Uterus (tissue), 4 donors: Measurements from ENCODE around the gene GAD1. TPM values are rescaled to one million over a fixed set of nuclear protein-coding genes. Genes with fewer than 3 reads are reported as not detected.

Experiments
- DNase-seq, 2 donors: peaks; one replicate each; pipeline ENCODE4 v3.0.0-alpha.2; 2019 to 2020
- H3K27ac ChIP-seq, 2 donors: fragments of 200-600 bp; sonication (generic); 1 replicate in 1 of 2; 2 replicates in 1 of 2; pipeline ENCODE4 v1.5.1; 2016 to 2018
- H3K27me3 ChIP-seq, 2 donors: fragments of 200-600 bp; sonication (generic); one replicate each; pipeline ENCODE4 v1.5.1; 2018 to 2019; ENCODE audit warnings: control low read depth in 1 of 2
- H3K36me3 ChIP-seq, 2 donors: fragments of 200-600 bp; sonication (generic); one replicate each; pipeline ENCODE4 v1.5.1; 2019; ENCODE audit warnings: control low read depth in 1 of 2
- H3K4me1 ChIP-seq, 2 donors: fragments of 200-600 bp; sonication (generic); one replicate each; pipeline ENCODE4 v1.5.1; 2018 to 2019; ENCODE audit warnings: control low read depth in 1 of 2
- H3K4me3 ChIP-seq, 2 donors: fragments of 200-600 bp; sonication (generic); 1 replicate in 1 of 2; 2 replicates in 1 of 2; pipeline ENCODE4 v1.5.1; 2018 to 2019; ENCODE audit warnings: mild to moderate bottlenecking in 1 of 2
- H3K9me3 ChIP-seq, 2 donors: fragments of 200-600 bp; sonication (generic); one replicate each; pipeline ENCODE4 v1.5.1; 2019; ENCODE audit warnings: control low read depth in 1 of 2
- POLR2A ChIP-seq, 2 donors: fragments of 450-650 bp; IDR thresholded peaks; one replicate each; pipeline ENCODE4 v1.6.1; 2016; ENCODE audit warnings: antibody characterized with exemption in 2 of 2, mild to moderate bottlenecking in 1 of 2, moderate library complexity in 1 of 2
- intact Hi-C: fragments of 100-400 bp; cut with DNase I; formaldehyde crosslinking; loops from one replicate; pipeline ENCODE4 v1.15.1; 2023; ENCODE audit warnings: low total_unique reads
- total RNA-seq, 4 donors: library from RNA; depleted of rRNA in 3 of 4; stranded (reverse); fragments of >200 nt in 3 of 4; gene quantifications; one replicate each; pipeline versions ENCODE4 v1.1.0 to v1.2.4, GENCODE V29; 2014 to 2023
- TF ChIP-seq, protein P1 (sequence below), 4 experiments: fragments of 200-600 bp in 2 of 4; fragments of 450-650 bp in 2 of 4; sonication (generic) in 2 of 4; IDR thresholded peaks; one replicate each; pipeline ENCODE4 v1.5.1; 2016 to 2019; ENCODE audit warnings: antibody characterized with exemption in 4 of 4, mild to moderate bottlenecking in 2 of 4, moderate library complexity in 1 of 4
- donor health status: DM: yes; HTN: yes; CAD: no.

Gene GAD1
- total RNA-seq, 4 donors from 2014 or later: 0.83 to 1.6 TPM; not detected in 2

GRCh38 chr2:170783549-170783948 lies 33.1 kb upstream of the GAD1 start:
- no peak for DNase-seq

GRCh38 chr2:170798996-170799395 lies 17.7 kb upstream of the GAD1 start:
- intact Hi-C loops: no loop called here

More at GRCh38 chr2:170783549-170783948, 33.1 kb upstream of the GAD1 start:
- Histone ChIP-seq H3K4me1 (no peaks in the 10 kb centered on the region), H3K27me3 (no peaks in the 10 kb centered on the region), H3K4me3 (no peak overlapping the region), H3K27ac (no peak overlapping the region), H3K9me3 (no peaks in the 10 kb centered on the region), H3K36me3 (no peaks in the 10 kb centered on the region)
- no peak for TF ChIP-seq POLR2A (IDR thresholded peaks at IDR 0.05)
- intact Hi-C loops: no loop called here

GRCh38 chr2:170806548-170806947 lies 10.1 kb upstream of the GAD1 start:
- no peak for DNase-seq
- Histone ChIP-seq H3K9me3 (no peaks in the 10 kb centered on the region), H3K4me1 (no peaks in the 10 kb centered on the region), H3K27ac (no peak overlapping the region), H3K27me3 (peaks cover 0 to 3% of the 10 kb centered on the region in 2 donors), H3K36me3 (no peaks in the 10 kb centered on the region), H3K4me3 (no peak overlapping the region)
- intact Hi-C loops: no loop called here
- TF ChIP-seq POLR2A (IDR thresholded peaks at IDR 0.05): no peak
- TF ChIP-seq, protein P1, sequence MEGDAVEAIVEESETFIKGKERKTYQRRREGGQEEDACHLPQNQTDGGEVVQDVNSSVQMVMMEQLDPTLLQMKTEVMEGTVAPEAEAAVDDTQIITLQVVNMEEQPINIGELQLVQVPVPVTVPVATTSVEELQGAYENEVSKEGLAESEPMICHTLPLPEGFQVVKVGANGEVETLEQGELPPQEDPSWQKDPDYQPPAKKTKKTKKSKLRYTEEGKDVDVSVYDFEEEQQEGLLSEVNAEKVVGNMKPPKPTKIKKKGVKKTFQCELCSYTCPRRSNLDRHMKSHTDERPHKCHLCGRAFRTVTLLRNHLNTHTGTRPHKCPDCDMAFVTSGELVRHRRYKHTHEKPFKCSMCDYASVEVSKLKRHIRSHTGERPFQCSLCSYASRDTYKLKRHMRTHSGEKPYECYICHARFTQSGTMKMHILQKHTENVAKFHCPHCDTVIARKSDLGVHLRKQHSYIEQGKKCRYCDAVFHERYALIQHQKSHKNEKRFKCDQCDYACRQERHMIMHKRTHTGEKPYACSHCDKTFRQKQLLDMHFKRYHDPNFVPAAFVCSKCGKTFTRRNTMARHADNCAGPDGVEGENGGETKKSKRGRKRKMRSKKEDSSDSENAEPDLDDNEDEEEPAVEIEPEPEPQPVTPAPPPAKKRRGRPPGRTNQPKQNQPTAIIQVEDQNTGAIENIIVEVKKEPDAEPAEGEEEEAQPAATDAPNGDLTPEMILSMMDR (IDR thresholded peaks at IDR 0.05): no peak

More at GRCh38 chr2:170798996-170799395, 17.7 kb upstream of the GAD1 start:
- Histone ChIP-seq H3K36me3 (no peaks in the 10 kb centered on the region), H3K4me1 (no peaks in the 10 kb centered on the region), H3K27ac (no peak overlapping the region), H3K4me3 (no peak overlapping the region), H3K9me3 (no peaks in the 10 kb centered on the region), H3K27me3 (no peaks in the 10 kb centered on the region)
- TF ChIP-seq, protein P1 (IDR thresholded peaks at IDR 0.05): no peak
- no peak for TF ChIP-seq POLR2A (IDR thresholded peaks at IDR 0.05)
- DNase-seq: no peak

GRCh38 chr2:170812710-170813600 lies 3.7 kb upstream of the GAD1 start:
- no peaks in the 10 kb centered on the region for H3K36me3 ChIP-seq
- H3K27me3 ChIP-seq: peaks cover 32 to 52% of the 10 kb centered on the region in 2 donors
- H3K4me3 ChIP-seq: no peak overlapping the region
- DNase-seq: peak in 1 of 2 donors; percentile 82
- no peaks in the 10 kb centered on the region for H3K9me3 ChIP-seq
- no peak overlapping the region for H3K27ac ChIP-seq
- TF ChIP-seq, protein P1 (IDR thresholded peaks at IDR 0.05): peak; percentile 69 to 83 (median 80)
- TF ChIP-seq POLR2A (IDR thresholded peaks at IDR 0.05): no peak
- peaks cover 0 to 15% of the 10 kb centered on the region in 2 donors for H3K4me1 ChIP-seq
- intact Hi-C loops: loop anchor here (10.0 kb wide), 2 partner anchors 328 to 438 kb away; no protein-coding TSS in a partner anchor

- no peak overlapping the region for H3K4me3 ChIP-seq
- H3K36me3 ChIP-seq: no peaks in the 10 kb centered on the region
- no peak for DNase-seq
- intact Hi-C loops: loop anchor here (10.0 kb wide), 2 partner anchors 329 to 439 kb away; no protein-coding TSS in a partner anchor
- TF ChIP-seq, protein P1 (IDR thresholded peaks at IDR 0.05): no peak
- no peak for TF ChIP-seq POLR2A (IDR thresholded peaks at IDR 0.05)
- H3K9me3 ChIP-seq: no peaks in the 10 kb centered on the region
- peaks cover 41 to 61% of the 10 kb centered on the region in 2 donors for H3K27me3 ChIP-seq
- peaks cover 0 to 24% of the 10 kb centered on the region in 2 donors for H3K4me1 ChIP-seq
- no peak overlapping the region for H3K27ac ChIP-seq
These were observed 2.8 kb upstream of the GAD1 start for GRCh38 chr2:170813611-170814532.
